Liver (tissue), 9 donors: Measurements from ENCODE around the gene KLHL2. TPM values are rescaled to one million over a fixed set of nuclear protein-coding genes. Genes with fewer than 3 reads are reported as not detected.

ENCODE experiments used
- DNase-seq: peaks from one replicate; pipeline ENCODE4 v3.0.0-alpha.2; 2017; ENCODE audit warnings: low spot score
- H3K27ac ChIP-seq, 2 donors: one replicate each; pipeline ENCODE4 v1.7.0; 2013; ENCODE audit warnings: inconsistent platforms in 2 of 2, low read length in 2 of 2, control low read depth in 1 of 2, low read depth in 1 of 2, mild to moderate bottlenecking in 1 of 2
- H3K27me3 ChIP-seq, 4 donors: one replicate each; pipeline versions ENCODE4 v1.6.1 to v1.7.0; 2013; ENCODE audit warnings: low read length in 3 of 4, inconsistent platforms in 1 of 4, mild to moderate bottlenecking in 1 of 4, moderate library complexity in 1 of 4; ENCODE audit not compliant: control insufficient read depth in 4 of 4, insufficient read depth in 4 of 4
- H3K36me3 ChIP-seq, 4 donors: one replicate each; pipeline versions ENCODE4 v1.6.1 to v1.7.0; 2013; ENCODE audit warnings: low read length in 3 of 4, mild to moderate bottlenecking in 3 of 4, low read depth in 1 of 4, moderate library complexity in 1 of 4; ENCODE audit not compliant: control insufficient read depth in 4 of 4, insufficient read depth in 3 of 4
- H3K4me1 ChIP-seq, 4 donors: one replicate each; pipeline versions ENCODE4 v1.6.1 to v1.7.0; 2013; ENCODE audit warnings: low read length in 3 of 4, mild to moderate bottlenecking in 3 of 4, moderate library complexity in 1 of 4; ENCODE audit not compliant: control insufficient read depth in 4 of 4, insufficient read depth in 4 of 4
- H3K4me3 ChIP-seq, 3 donors: one replicate each; pipeline versions ENCODE4 v1.6.1 to v1.7.0; 2013; ENCODE audit warnings: low read length in 3 of 3, control low read depth in 1 of 3, low read depth in 1 of 3, mild to moderate bottlenecking in 1 of 3
- H3K9ac ChIP-seq, 2 donors: one replicate each; pipeline ENCODE4 v1.7.0; 2013; ENCODE audit warnings: low read length in 2 of 2, mild to moderate bottlenecking in 2 of 2, moderate library complexity in 2 of 2, control low read depth in 1 of 2, low read depth in 1 of 2
- H3K9me3 ChIP-seq, 4 donors: one replicate each; pipeline versions ENCODE4 v1.6.1 to v1.7.0; 2013; ENCODE audit warnings: low read length in 3 of 4; ENCODE audit not compliant: control insufficient read depth in 4 of 4
- ATF3 ChIP-seq: IDR thresholded peaks from 2 replicates; pipeline ENCODE4 v1.6.1; 2016; ENCODE audit warnings: antibody characterized with exemption
- EGR1 ChIP-seq, 2 donors: IDR thresholded peaks; 2 replicates each; pipeline ENCODE4 v1.6.1; 2016 to 2018; ENCODE audit warnings: antibody characterized with exemption in 2 of 2, low read depth in 2 of 2
- FOXA1 ChIP-seq: IDR thresholded peaks from 2 replicates; pipeline ENCODE4 v1.6.1; 2016; ENCODE audit warnings: antibody characterized with exemption
- GABPA ChIP-seq, 2 donors: IDR thresholded peaks in 1 of 2; conservative IDR thresholded peaks in 1 of 2; 2 replicates each; pipeline ENCODE4 v1.6.1; 2016; ENCODE audit warnings: antibody characterized with exemption in 2 of 2, mild to moderate bottlenecking in 1 of 2, moderate library complexity in 1 of 2
- HNF4A ChIP-seq, 2 donors: conservative IDR thresholded peaks; 2 replicates each; pipeline ENCODE4 v1.6.1; 2016; ENCODE audit warnings: antibody characterized with exemption in 2 of 2, mild to moderate bottlenecking in 2 of 2
- HNF4G ChIP-seq: IDR thresholded peaks from 2 replicates; pipeline ENCODE4 v1.6.1; 2016; ENCODE audit warnings: antibody characterized with exemption
- RAD21 ChIP-seq, 2 donors: IDR thresholded peaks; 2 replicates each; pipeline ENCODE4 v1.6.1; 2016; ENCODE audit warnings: antibody characterized with exemption in 2 of 2, mild to moderate bottlenecking in 2 of 2
- TAF1 ChIP-seq: conservative IDR thresholded peaks from 2 replicates; pipeline ENCODE4 v1.6.1; 2016; ENCODE audit warnings: antibody characterized with exemption, mild to moderate bottlenecking
- YY1 ChIP-seq: IDR thresholded peaks from 2 replicates; pipeline ENCODE4 v1.6.1; 2016; ENCODE audit warnings: antibody characterized with exemption, mild to moderate bottlenecking
- ZBTB33 ChIP-seq: IDR thresholded peaks from 2 replicates; pipeline ENCODE4 v1.6.1; 2016; ENCODE audit warnings: antibody characterized with exemption
- WGBS: extraction: QIAGEN DNeasy Blood & Tissue Kit; methylation state at CpG from one replicate; pipeline ENCODE4 v1.1.7; 2013; 5-methylcytosine and 5-hydroxymethylcytosine counted together
- polyA plus RNA-seq, 2 donors: library from polyadenylated mRNA; stranded (reverse) in 1 of 2; unstranded in 1 of 2; fragments of 200-250 nt in 1 of 2; fragments of >200 nt in 1 of 2; fragmentation: Nextera tagmentation in 1 of 2; extraction: Ambion mirVana in 1 of 2; gene quantifications; one replicate each; pipeline versions ENCODE4 v1.2.1 to v1.2.3, GENCODE V29; 2013 to 2015
- total RNA-seq, 2 donors: library from RNA; depleted of rRNA; stranded (reverse); fragments of >200 nt; gene quantifications; one replicate each; pipeline ENCODE4 v1.2.3, GENCODE V29; 2014
- donor health status: healthy.
- donor health status: healthy.
- donor health status: healthy.
- donor health status: healthy.
- donor health status: healthy.

The KLHL2 gene
- total and polyA plus RNA-seq, 4 donors: 10.0 to 37.9 (median 13.6) TPM

- WGBS: 92% methylated on average over 2 of the region's 2 CpGs
These were observed 86.7 kb downstream of the KLHL2 start for GRCh38 chr4:165293927-165294649.

GRCh38 chr4:165294907-165295306 lies 87.5 kb downstream of the KLHL2 start:
- H3K4me1 ChIP-seq: peaks cover 2 to 25% (median 9%) of the 10 kb centered on the region in 4 donors
- no peak for DNase-seq
- H3K9ac ChIP-seq: no peak overlapping the region
- peaks cover 0 to 5% (median 3%) of the 10 kb centered on the region in 4 donors for H3K36me3 ChIP-seq
- no peak overlapping the region for H3K27ac ChIP-seq
- H3K4me3 ChIP-seq: no peak overlapping the region
- 66% methylated on average over 5 of the region's 5 CpGs for WGBS
- no peaks in the 10 kb centered on the region for H3K9me3 ChIP-seq
- H3K27me3 ChIP-seq: no peaks in the 10 kb centered on the region
- TF ChIP-seq FOXA1 (no peak), EGR1 (IDR thresholded peaks at IDR 0.05; ENCODE audit: low read depth in 2 of 2) (no peak), TAF1 (no peak), HNF4G (no peak), RAD21 (IDR thresholded peaks at IDR 0.05) (no peak), YY1 (no peak), GABPA (IDR thresholded peaks at IDR 0.05 in 1 of 2, conservative IDR thresholded peaks at IDR 0.05 in 1 of 2) (no peak)

More at GRCh38 chr4:165293927-165294649, 86.7 kb downstream of the KLHL2 start:
- no peak overlapping the region for H3K4me3 ChIP-seq
- H3K27me3 ChIP-seq: no peaks in the 10 kb centered on the region
- peaks cover 2 to 25% (median 8%) of the 10 kb centered on the region in 4 donors for H3K4me1 ChIP-seq
- no peak overlapping the region for H3K27ac ChIP-seq
- DNase-seq: no peak
- H3K9ac ChIP-seq: no peak overlapping the region
- TF ChIP-seq TAF1 (no peak), HNF4A (conservative IDR thresholded peaks at IDR 0.05) (no peak), EGR1 (IDR thresholded peaks at IDR 0.05; ENCODE audit: low read depth in 2 of 2) (no peak), ZBTB33 (no peak)
- H3K36me3 ChIP-seq: peaks cover 0 to 5% (median 3%) of the 10 kb centered on the region in 4 donors
- no peaks in the 10 kb centered on the region for H3K9me3 ChIP-seq

GRCh38 chr4:165297626-165298025 lies 90.3 kb downstream of the KLHL2 start:
- H3K4me3 ChIP-seq: no peak overlapping the region
- no peak for TF ChIP-seq ATF3
- H3K36me3 ChIP-seq: peaks cover 0 to 4% (median 2%) of the 10 kb centered on the region in 4 donors
- no peak for DNase-seq
- H3K27ac ChIP-seq: no peak overlapping the region
- H3K27me3 ChIP-seq: no peaks in the 10 kb centered on the region
- no peaks in the 10 kb centered on the region for H3K9me3 ChIP-seq
- peaks cover 4 to 39% (median 18%) of the 10 kb centered on the region in 4 donors for H3K4me1 ChIP-seq
- 97% methylated on average over 8 of the region's 8 CpGs for WGBS
- no peak overlapping the region for H3K9ac ChIP-seq
